ENCODE results near the gene NUDT21. TPM values are rescaled to one million over a fixed set of nuclear protein-coding genes. Genes with fewer than 3 reads are reported as not detected.

NUDT21 gene
- total and polyA plus RNA-seq, 10 of the 15 experiments (the other 5 are each of a cell fraction or from before 2014, with no cell fraction given), result 70.1 to 229 (median 127) TPM

DNA sequence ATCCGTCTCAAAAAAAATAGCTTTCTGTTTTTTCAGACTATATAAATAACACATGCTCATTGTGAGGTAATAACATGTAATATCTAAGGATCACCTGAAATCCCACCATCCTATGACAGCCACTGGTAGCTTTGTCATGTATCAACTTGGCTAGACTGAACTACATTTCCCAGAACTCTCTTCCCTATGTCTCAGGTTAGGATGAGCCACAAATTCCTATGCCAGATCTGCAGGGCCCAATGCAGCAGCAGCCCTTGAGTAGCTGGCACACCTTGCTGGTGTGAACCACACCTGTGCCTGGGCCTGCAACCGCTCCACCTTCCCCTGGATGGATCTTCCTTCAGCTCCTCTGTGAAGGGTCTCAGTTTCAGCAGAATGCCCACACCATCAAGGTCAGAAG lies 28.3 kb upstream of the NUDT21 start:
- BruUV-seq (replicated peaks), result no TSS peak
- Histone ChIP-seq H3K4me1 (ENCODE audit: control insufficient read depth, insufficient read depth, low read length) (no peaks in the 10 kb centered on the region), H2AFZ (ENCODE audit: control insufficient read depth, low read depth, low read length) (no peak overlapping the region), H3K36me3 (ENCODE audit: control insufficient read depth in 2 of 2, insufficient read depth in 2 of 2, low read length in 1 of 2) (peaks cover 3 to 15% of the 10 kb centered on the region in 2 experiments; a peak in 3 of 4 replicates), H3K27me3 (replicated peaks in 1 of 2; ENCODE audit: control insufficient read depth in 2 of 2, insufficient read depth in 2 of 2, low read length in 1 of 2) (no peaks in the 10 kb centered on the region), H3K9ac (ENCODE audit: control insufficient read depth, insufficient read depth, low read length) (no peak overlapping the region), H3K79me2 (ENCODE audit: control insufficient read depth, insufficient read depth, low read length) (no peaks in the 10 kb centered on the region), H3K27ac (ENCODE audit: control insufficient read depth, insufficient read depth) (no peak overlapping the region), H3K4me3 (no peak overlapping the region), H3K9me3 (replicated peaks; ENCODE audit: control insufficient read depth, insufficient read depth, low read length) (no peaks in the 10 kb centered on the region), H4K20me1 (ENCODE audit: control insufficient read depth, insufficient read depth) (no peaks in the 10 kb centered on the region), H3K4me2 (ENCODE audit: control insufficient read depth, insufficient read depth) (no peak overlapping the region)
- intact Hi-C loops (cut with micrococcal nuclease; ENCODE audit: unreplicated experiment), result no loop called here
- in situ Hi-C loops (cut with MboI), result no loop called here
- 100% methylated on average over 2 of the region's 2 CpGs for WGBS (ENCODE audit: insufficient coverage, insufficient replicate concordance, low lambda C conversion rate, missing lambda C conversion rate)
- DNase-seq (ENCODE audit: low read depth, low spot score) (no peak), ATAC-seq (no peak), FAIRE-seq (no peak)
- ChIA-PET SMC1A (ENCODE audit: uncharacterized antibody, unreplicated experiment) (interaction anchor here (0.5 kb wide), 1 partner anchor 197 kb away, joined by 3 read pairs; no protein-coding TSS in a partner anchor), POLR2A (no interaction called here), CTCF (interaction anchor here (0.6 to 0.7 kb wide), 2 partner anchors 34 to 206 kb away, joined by 3 read pairs; no protein-coding TSS in a partner anchor), RAD21 (ENCODE audit: unreplicated experiment) (no interaction called here)
- TF ChIP-seq JUNB (IDR thresholded peaks at IDR 0.05), result no peak
- no peak for TF ChIP-seq ATF3 (IDR thresholded peaks at IDR 0.05; ENCODE audit: borderline replicate concordance, extremely low read depth, low read depth, low read length)

GRCh38 chr16:56478281-56479049 lies 27.3 kb upstream of the NUDT21 start:
- RAD21 ChIA-PET (ENCODE audit: unreplicated experiment), result no interaction called here
- no peaks in the 10 kb centered on the region for H3K79me2 ChIP-seq (ENCODE audit: control insufficient read depth, insufficient read depth, low read length)
- no peak for ATAC-seq
- WGBS (ENCODE audit: insufficient coverage, insufficient replicate concordance, low lambda C conversion rate, missing lambda C conversion rate), result 75% methylated on average over 2 of the region's 2 CpGs
- no peaks in the 10 kb centered on the region for H3K4me1 ChIP-seq (ENCODE audit: control insufficient read depth, insufficient read depth, low read length)
- in situ Hi-C loops (cut with MboI) (no loop called here), intact Hi-C loops (cut with micrococcal nuclease; ENCODE audit: unreplicated experiment) (no loop called here)
- no peak overlapping the region for H3K4me3 ChIP-seq
- FAIRE-seq, result peak; percentile 85
- no peak overlapping the region for H3K9ac ChIP-seq (ENCODE audit: control insufficient read depth, insufficient read depth, low read length)
- no peak for DNase-seq (ENCODE audit: low read depth, low spot score)
- H4K20me1 ChIP-seq (ENCODE audit: control insufficient read depth, insufficient read depth), result no peaks in the 10 kb centered on the region
- POLR2A ChIA-PET, result no interaction called here
- H3K9me3 ChIP-seq (replicated peaks; ENCODE audit: control insufficient read depth, insufficient read depth, low read length), result no peaks in the 10 kb centered on the region
- H3K36me3 ChIP-seq (ENCODE audit: control insufficient read depth in 2 of 2, insufficient read depth in 2 of 2, low read length in 1 of 2), result peaks cover 3 to 19% of the 10 kb centered on the region in 2 experiments; a peak in 3 of 4 replicates
- CTCF ChIA-PET, result no interaction called here
- no peak overlapping the region for H3K4me2 ChIP-seq (ENCODE audit: control insufficient read depth, insufficient read depth)
- TF ChIP-seq BACH1 (IDR thresholded peaks at IDR 0.05; ENCODE audit: borderline replicate concordance) (no peak), SRF (IDR thresholded peaks at IDR 0.05; ENCODE audit: low read depth in 2 of 2, low read length in 2 of 2) (no peak), IRF4 (IDR thresholded peaks at IDR 0.05; ENCODE audit: low read depth, low read length) (no peak), CREM (IDR thresholded peaks at IDR 0.05; ENCODE audit: low read depth) (no peak)
- no peak overlapping the region for H3K27ac ChIP-seq (ENCODE audit: control insufficient read depth, insufficient read depth)
- SMC1A ChIA-PET (ENCODE audit: uncharacterized antibody, unreplicated experiment), result interaction anchor here (0.5 to 0.9 kb wide), 2 partner anchors 42 to 198 kb away, joined by 3 read pairs; no protein-coding TSS in a partner anchor
- H2AFZ ChIP-seq (ENCODE audit: control insufficient read depth, low read depth, low read length), result no peak overlapping the region
- BruUV-seq (replicated peaks), result no TSS peak
- H3K27me3 ChIP-seq (replicated peaks in 1 of 2; ENCODE audit: control insufficient read depth in 2 of 2, insufficient read depth in 2 of 2, low read length in 1 of 2), result no peaks in the 10 kb centered on the region

All from GM12878 (cell line).